HEK293T (cell line): ENCODE measurements around the gene METTL9.
"Not testable (repeated sequence)": the region's sequence is repeated elsewhere in the genome, so short reads cannot be mapped to it uniquely, and the experiment has no call there.

ENCODE experiments used
- CTCF ChIA-PET: fragments of 350-600 bp; formaldehyde crosslinking; extraction: SDS; loops from one replicate; lab custom pipeline; 2021; ENCODE audit warnings: antibody characterized with exemption, inconsistent platforms; lab: Yijun Ruan, JAX
- POLR2A ChIA-PET: fragments of 350-600 bp; formaldehyde crosslinking; extraction: SDS; loops from one replicate; lab custom pipeline; 2020; ENCODE audit warnings: antibody characterized with exemption, inconsistent platforms; lab: Yijun Ruan, JAX
- DNase-seq: peaks from one replicate; pipeline ENCODE4 v3.0.0; 2012; ENCODE audit warnings: mixed read lengths; ENCODE audit errors: extremely low spot score
- ARNT ChIP-seq: fragments of 450-650 bp; IDR thresholded peaks from 2 replicates; pipeline ENCODE4 v1.6.1; 2017; ENCODE audit warnings: mild to moderate bottlenecking
- BHLHE40 ChIP-seq: fragments of 450-650 bp; IDR thresholded peaks from 2 replicates; pipeline ENCODE4 v1.6.1; 2016; ENCODE audit warnings: mild to moderate bottlenecking, moderate library complexity, borderline replicate concordance
- CTBP1 ChIP-seq: fragments of 450-650 bp; IDR thresholded peaks from 2 replicates; pipeline ENCODE4 v1.6.1; 2016; ENCODE audit warnings: borderline replicate concordance
- ELF4 ChIP-seq: fragments of 450-650 bp; IDR thresholded peaks from 2 replicates; pipeline ENCODE4 v1.6.1; 2017; ENCODE audit warnings: antibody characterized with exemption
- FOXA1 ChIP-seq: fragments of 450-650 bp; IDR thresholded peaks from 2 replicates; pipeline ENCODE4 v1.6.1; 2016; ENCODE audit warnings: mild to moderate bottlenecking
- FOXK2 ChIP-seq: fragments of 450-650 bp; IDR thresholded peaks from 2 replicates; pipeline ENCODE4 v1.6.1; 2016; ENCODE audit warnings: mild to moderate bottlenecking
- FOXM1 ChIP-seq: fragments of 450-650 bp; IDR thresholded peaks from 2 replicates; pipeline ENCODE4 v1.6.1; 2017; ENCODE audit warnings: mild to moderate bottlenecking, borderline replicate concordance
- HDGF ChIP-seq: fragments of 450-650 bp; IDR thresholded peaks from 2 replicates; pipeline ENCODE4 v1.6.1; 2017; ENCODE audit warnings: antibody characterized with exemption, borderline replicate concordance
- L3MBTL2 ChIP-seq: fragments of 450-650 bp; conservative IDR thresholded peaks from 2 replicates; pipeline ENCODE4 v1.6.1; 2016; ENCODE audit warnings: mild to moderate bottlenecking
- LEF1 ChIP-seq: fragments of 450-650 bp; IDR thresholded peaks from 2 replicates; pipeline ENCODE4 v1.6.1; 2017; ENCODE audit warnings: mild to moderate bottlenecking, borderline replicate concordance
- NFRKB ChIP-seq: fragments of 450-650 bp; IDR thresholded peaks from 2 replicates; pipeline ENCODE4 v1.6.1; 2016; ENCODE audit warnings: mild to moderate bottlenecking, moderate library complexity
- PKNOX1 ChIP-seq: fragments of 450-650 bp; IDR thresholded peaks from 2 replicates; pipeline ENCODE4 v1.6.1; 2016
- SP1 ChIP-seq: fragments of 450-650 bp; IDR thresholded peaks from 2 replicates; pipeline ENCODE4 v1.6.1; 2017
- SUZ12 ChIP-seq: fragments of 450-650 bp; IDR thresholded peaks from 2 replicates; pipeline ENCODE4 v1.6.1; 2016; ENCODE audit warnings: mild to moderate bottlenecking
- TARDBP ChIP-seq: fragments of 450-650 bp; IDR thresholded peaks from 2 replicates; pipeline ENCODE4 v1.6.1; 2016
- ZNF384 ChIP-seq: fragments of 450-650 bp; IDR thresholded peaks from 2 replicates; pipeline ENCODE4 v1.6.1; 2016

METTL9 gene

DNA sequence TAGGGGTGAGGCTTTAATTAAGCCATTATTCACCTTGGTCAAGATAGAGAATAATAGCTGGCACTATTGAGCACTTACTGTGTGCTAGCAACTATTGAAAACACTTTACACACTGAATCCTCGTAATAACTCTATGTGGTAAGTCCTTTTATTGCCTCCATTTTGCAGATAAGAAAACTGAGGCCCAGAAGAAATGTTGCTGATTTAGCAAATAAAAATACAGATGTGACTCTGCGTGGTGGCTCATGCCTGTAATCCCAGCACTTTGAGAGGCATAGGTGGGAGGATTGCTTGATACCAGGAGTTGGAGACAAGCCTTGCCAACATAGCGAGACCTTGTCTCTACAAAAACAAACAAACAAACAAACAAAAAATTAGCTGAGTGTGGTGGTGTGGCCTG is 83.8 kb downstream of the METTL9 start:
- CTCF ChIA-PET: no interaction called here
- POLR2A ChIA-PET: no interaction called here
- no peak for TF ChIP-seq FOXK2
- no peak for TF ChIP-seq NFRKB
- TF ChIP-seq ZNF384: no peak
- no peak for TF ChIP-seq BHLHE40
- no peak for TF ChIP-seq SP1
- no peak for TF ChIP-seq FOXA1
- no peak for TF ChIP-seq TARDBP
- TF ChIP-seq LEF1: no peak
- no peak for TF ChIP-seq FOXM1
- TF ChIP-seq HDGF: no peak
- no peak for TF ChIP-seq CTBP1
- TF ChIP-seq PKNOX1: no peak
- TF ChIP-seq ARNT: no peak
- no peak for TF ChIP-seq SUZ12
- TF ChIP-seq L3MBTL2: no peak
- no peak for TF ChIP-seq ELF4
- no peak for DNase-seq

- DNase-seq: peak; percentile 64
- CTCF ChIA-PET: interaction anchor here (0.7 to 1.4 kb wide), 2 partner anchors 10 to 16 kb away, joined by 5 to 6 read pairs; no protein-coding TSS in a partner anchor
- POLR2A ChIA-PET: no interaction called here
- no peak for TF ChIP-seq PKNOX1
- TF ChIP-seq SP1: no peak
- TF ChIP-seq NFRKB: no peak
- TF ChIP-seq HDGF: no peak
Measured at GRCh38 chr16:21684199-21684598, 84.8 kb downstream of the METTL9 start.

GRCh38 chr16:21685034-21685455 is 85.7 kb downstream of the METTL9 start:
- CTCF ChIA-PET: interaction anchor here (1.4 kb wide), 1 partner anchor 9 kb away, joined by 6 read pairs; no protein-coding TSS in a partner anchor
- POLR2A ChIA-PET: no interaction called here
- no peak for DNase-seq
- no peak for TF ChIP-seq FOXA1
- no peak for TF ChIP-seq BHLHE40
- TF ChIP-seq SP1: no peak
- no peak for TF ChIP-seq ELF4
- no peak for TF ChIP-seq FOXM1
- no peak for TF ChIP-seq SUZ12
- TF ChIP-seq LEF1: no peak
- TF ChIP-seq ZNF384: no peak
- no peak for TF ChIP-seq TARDBP
- no peak for TF ChIP-seq FOXK2
- TF ChIP-seq CTBP1: no peak
- no peak for TF ChIP-seq HDGF
- no peak for TF ChIP-seq NFRKB
- TF ChIP-seq L3MBTL2: no peak
- TF ChIP-seq ARNT: no peak
- no peak for TF ChIP-seq PKNOX1

DNA sequence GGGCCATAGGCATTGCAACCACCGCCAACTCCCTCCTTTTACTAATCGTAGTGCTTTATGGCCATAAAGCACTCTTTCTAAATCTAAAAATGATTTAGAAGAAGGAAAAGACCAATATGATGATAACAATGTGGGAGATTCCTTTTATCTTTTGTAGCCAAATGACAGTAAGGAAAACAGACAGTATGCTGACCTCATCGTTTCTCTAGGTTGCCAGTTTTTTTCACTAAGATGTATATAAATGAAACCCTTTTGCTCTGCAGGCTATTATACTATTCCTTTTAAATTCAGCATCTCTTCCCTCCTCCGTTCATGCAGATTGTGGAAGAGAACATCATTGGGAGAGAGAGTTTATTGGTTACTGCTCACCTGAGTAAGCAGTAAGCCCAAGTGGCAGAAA is 89.7 kb downstream of the METTL9 start:
- TF ChIP-seq HDGF (no peak), LEF1 (no peak), SUZ12 (no peak), NFRKB (no peak), FOXM1 (no peak)
- CTCF ChIA-PET: no interaction called here
- no peak for DNase-seq
- POLR2A ChIA-PET: no interaction called here

DNA sequence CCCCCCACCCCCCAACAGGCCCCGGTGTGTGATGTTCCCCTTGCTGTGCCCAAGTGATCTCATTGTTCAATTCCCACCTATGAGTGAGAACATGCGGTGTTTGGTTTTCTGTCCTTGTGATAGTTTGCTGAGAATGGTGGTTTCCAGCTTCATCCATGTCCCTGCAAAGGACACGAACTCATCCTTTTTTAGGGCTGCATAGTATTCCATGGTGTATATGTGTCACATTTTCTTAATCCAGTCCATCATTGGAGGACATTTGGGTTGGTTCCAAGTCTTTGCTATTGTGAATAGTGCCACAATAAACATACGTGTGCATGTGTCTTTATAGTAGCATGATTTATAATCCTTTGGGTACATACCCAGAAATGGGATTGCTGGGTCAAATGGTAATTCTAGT is 91.6 kb downstream of the METTL9 start:
- CTCF ChIA-PET, POLR2A ChIA-PET, DNase-seq: not testable (repeated sequence)

DNA sequence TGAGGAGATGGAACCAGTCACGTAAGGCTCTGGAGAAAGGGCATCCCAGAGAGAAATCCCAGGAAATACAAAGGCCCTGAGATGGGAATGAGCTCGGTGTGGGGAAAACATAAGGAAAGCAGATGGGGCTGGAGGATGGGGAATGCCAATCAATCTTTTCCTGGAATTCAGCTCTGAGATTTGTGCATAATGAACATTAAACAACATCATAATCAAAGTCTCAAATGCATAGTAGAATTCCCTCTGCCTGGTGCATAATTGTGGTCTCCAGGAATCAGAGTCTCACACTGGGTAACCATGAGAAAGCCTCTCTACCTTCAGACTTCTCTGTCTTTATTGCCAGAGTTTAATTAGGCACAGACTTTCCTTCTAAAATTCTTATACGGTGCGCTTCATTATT is 95.2 kb downstream of the METTL9 start:
- ChIA-PET POLR2A (no interaction called here), CTCF (interaction anchor here (2.3 kb wide), 1 partner anchor 10 kb away, joined by 6 read pairs; no protein-coding TSS in a partner anchor)
- TF ChIP-seq PKNOX1 (no peak), ZNF384 (no peak), FOXA1 (no peak)
- DNase-seq: no peak

DNA sequence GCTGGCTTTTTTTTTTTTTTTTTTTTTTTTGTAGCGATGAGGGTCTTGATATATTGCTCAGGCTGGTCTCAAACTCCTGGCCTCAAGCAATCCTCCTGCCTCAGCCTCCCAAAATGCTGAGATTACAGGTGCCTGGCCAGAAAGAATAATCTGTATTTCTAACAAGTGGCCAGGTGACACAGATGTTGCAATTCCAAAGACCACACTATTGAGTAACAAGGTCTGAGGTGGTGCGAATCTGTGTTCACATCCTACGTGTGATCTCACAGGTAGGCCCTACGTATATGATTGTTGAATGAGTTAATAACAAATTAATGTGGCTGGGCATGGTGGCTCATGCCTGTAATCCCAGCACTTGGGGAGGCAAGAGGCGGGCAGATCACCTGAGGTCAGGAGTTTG is 97.7 kb downstream of the METTL9 start:
- no peak for DNase-seq
- POLR2A ChIA-PET: no interaction called here
- TF ChIP-seq LEF1: no peak
- no peak for TF ChIP-seq BHLHE40
- CTCF ChIA-PET: no interaction called here
